CD4-positive, alpha-beta T cell (primary cell): ENCODE results near the gene TDRD7. TPM values are rescaled to one million over a fixed set of nuclear protein-coding genes. Genes with fewer than 3 reads are reported as not detected.

Experiments
- ATAC-seq: fragments of 200-7000 bp; cut with Tn5 transposase; one replicate; pipeline ENCODE4 v1.10.0; 2022; ENCODE audit warnings: mild to moderate bottlenecking; ENCODE audit not compliant: poor library complexity
- CTCF ChIA-PET: fragments of 350-600 bp; sonication (Branson Sonifier 250); formaldehyde crosslinking; loops from one replicate; lab custom pipeline; 2021; ENCODE audit warnings: antibody characterized with exemption, inconsistent platforms; lab: Charles Lee
- POLR2A ChIA-PET: fragments of 350-600 bp; sonication (Branson Sonifier 250); formaldehyde crosslinking; loops from one replicate; lab custom pipeline; 2021; ENCODE audit warnings: antibody characterized with exemption, inconsistent platforms; lab: Charles Lee
- DNase-seq, 14 experiments: peaks; one replicate each; pipeline ENCODE4 v3.0.0-alpha.2; 2013 to 2020; ENCODE audit warnings: mixed read lengths in 2 of 14
- H3K27ac ChIP-seq, 2 donors: one replicate each; pipeline versions ENCODE4 v1.5.1 to v1.7.0; 2013; ENCODE audit warnings: low read length in 2 of 2, low read depth in 1 of 2, mild to moderate bottlenecking in 1 of 2
- H3K27me3 ChIP-seq, 2 experiments: 1 replicate in 1 of 2; 2 replicates in 1 of 2; pipeline versions ENCODE4 v1.6.1 to v1.7.0; 2013; ENCODE audit warnings: low read length in 2 of 2, control low read depth in 1 of 2, mild to moderate bottlenecking in 1 of 2, moderate library complexity in 1 of 2; ENCODE audit not compliant: insufficient read depth in 2 of 2, control insufficient read depth in 1 of 2
- H3K36me3 ChIP-seq: one replicate; pipeline ENCODE4 v1.6.1; 2013; ENCODE audit warnings: low read length, control low read depth; ENCODE audit not compliant: insufficient read depth
- H3K4me1 ChIP-seq: one replicate; pipeline ENCODE4 v1.6.1; 2013; ENCODE audit warnings: low read length, control low read depth; ENCODE audit not compliant: insufficient read depth
- H3K4me3 ChIP-seq: one replicate; pipeline ENCODE4 v1.5.1; 2013; ENCODE audit warnings: mild to moderate bottlenecking, low read length, moderate library complexity
- H3K9me3 ChIP-seq, 2 experiments: 1 replicate in 1 of 2; 2 replicates in 1 of 2; pipeline versions ENCODE4 v1.6.1 to v1.7.0; 2013; ENCODE audit warnings: low read length in 2 of 2, mild to moderate bottlenecking in 2 of 2, control low read depth in 1 of 2, moderate library complexity in 1 of 2; ENCODE audit not compliant: control insufficient read depth in 1 of 2, insufficient read depth in 1 of 2
- H3K27ac Mint-ChIP-seq: one replicate; pipeline ENCODE4 v1.8.0; 2020; ENCODE audit warnings: mixed read lengths
- H3K27me3 Mint-ChIP-seq: one replicate; pipeline ENCODE4 v1.8.0; 2021; ENCODE audit warnings: mixed read lengths
- H3K36me3 Mint-ChIP-seq: one replicate; pipeline ENCODE4 v1.8.0; 2021; ENCODE audit warnings: low read depth, mixed read lengths
- H3K4me1 Mint-ChIP-seq: one replicate; pipeline ENCODE4 v1.8.0; 2021; ENCODE audit warnings: low read depth, mixed read lengths
- H3K4me3 Mint-ChIP-seq: one replicate; pipeline ENCODE4 v1.8.0; 2020; ENCODE audit warnings: mild to moderate bottlenecking, mixed read lengths
- H3K9me3 Mint-ChIP-seq: one replicate; pipeline ENCODE4 v1.8.0; 2020; ENCODE audit warnings: mixed read lengths
- CTCF ChIP-seq: fragments of 200-600 bp; IDR thresholded peaks from one replicate; pipeline ENCODE4 v1.8.0; 2022; ENCODE audit warnings: antibody characterized with exemption, mild to moderate bottlenecking
- intact Hi-C, 2 experiments: fragments of 100-400 bp; cut with DNase I in 1 of 2; cut with micrococcal nuclease in 1 of 2; formaldehyde crosslinking; loops; one replicate each; pipeline versions ENCODE4 v1.15.1 to v1.9.0; 2023 to 2025; cut with DNase I, micrococcal nuclease
- total RNA-seq, 174 experiments: library from RNA in 2 of 174; stranded (reverse) in 2 of 174; gene quantifications; one replicate each; pipeline ENCODE4 v1.2.3 and lab custom pipeline; 2021 to 2026

Gene TDRD7
- total RNA-seq, 2 experiments from 2014 or later, result 3.3 to 3.6 TPM

GRCh38 chr9:97387504-97387886 lies 24.4 kb upstream of the TDRD7 start:
- no peaks in the 10 kb centered on the region for H3K9me3 Mint-ChIP-seq
- H3K9me3 ChIP-seq, result peaks cover 0 to 8% of the 10 kb centered on the region in 2 experiments
- TF ChIP-seq CTCF, result no peak
- no peaks in the 10 kb centered on the region for H3K36me3 ChIP-seq
- no peak overlapping the region for H3K27ac ChIP-seq
- peaks cover 21% of the 10 kb centered on the region for H3K4me1 ChIP-seq
- CTCF ChIA-PET, result interaction anchor here (1.2 kb wide), 1 partner anchor 227 kb away, joined by 3 read pairs; no protein-coding TSS in a partner anchor
- no peak overlapping the region for H3K27ac Mint-ChIP-seq
- H3K4me3 ChIP-seq, result no peak overlapping the region
- DNase-seq, result peak in 1 of 14 experiments; percentile 15
- no peaks in the 10 kb centered on the region for H3K4me1 Mint-ChIP-seq
- intact Hi-C loops, result no loop called here
- no peak for ATAC-seq
- H3K4me3 Mint-ChIP-seq, result no peak overlapping the region
- POLR2A ChIA-PET, result no interaction called here
- no peaks in the 10 kb centered on the region for H3K36me3 Mint-ChIP-seq
- H3K27me3 ChIP-seq, result peaks cover 3 to 5% of the 10 kb centered on the region in 2 experiments
- H3K27me3 Mint-ChIP-seq, result peaks cover 23% of the 10 kb centered on the region

GRCh38 chr9:97387936-97388684 lies 23.8 kb upstream of the TDRD7 start:
- Histone ChIP-seq H3K27me3 (peaks cover 3 to 5% of the 10 kb centered on the region in 2 experiments), H3K9me3 (peaks cover 0 to 8% of the 10 kb centered on the region in 2 experiments), H3K27ac (no peak overlapping the region), H3K4me1 (peaks cover 21% of the 10 kb centered on the region), H3K4me3 (no peak overlapping the region), H3K36me3 (no peaks in the 10 kb centered on the region)
- Mint-ChIP-seq H3K36me3 (no peaks in the 10 kb centered on the region), H3K27me3 (peaks cover 23% of the 10 kb centered on the region), H3K9me3 (no peaks in the 10 kb centered on the region), H3K4me1 (no peaks in the 10 kb centered on the region), H3K27ac (no peak overlapping the region), H3K4me3 (no peak overlapping the region)
- TF ChIP-seq CTCF, result no peak
- ChIA-PET POLR2A (no interaction called here), CTCF (interaction anchor here (1.2 kb wide), 1 partner anchor 227 kb away, joined by 3 read pairs; no protein-coding TSS in a partner anchor)
- intact Hi-C loops, result no loop called here
- no peak for DNase-seq
- no peak for ATAC-seq

GRCh38 chr9:97388721-97389238 lies 23.1 kb upstream of the TDRD7 start:
- H3K36me3 ChIP-seq, result no peaks in the 10 kb centered on the region
- peak; percentile 28 for ATAC-seq
- no peak overlapping the region for H3K27ac Mint-ChIP-seq
- POLR2A ChIA-PET, result no interaction called here
- no peaks in the 10 kb centered on the region for H3K36me3 Mint-ChIP-seq
- H3K9me3 ChIP-seq, result peaks cover 0 to 8% of the 10 kb centered on the region in 2 experiments
- no peak overlapping the region for H3K4me3 ChIP-seq
- H3K4me3 Mint-ChIP-seq, result no peak overlapping the region
- TF ChIP-seq CTCF, result no peak
- H3K4me1 Mint-ChIP-seq, result no peaks in the 10 kb centered on the region
- DNase-seq, result peak in 3 of 14 experiments; percentile 13 to 78 (median 72)
- CTCF ChIA-PET, result no interaction called here
- no peak overlapping the region for H3K27ac ChIP-seq
- peaks cover 23% of the 10 kb centered on the region for H3K27me3 Mint-ChIP-seq
- H3K27me3 ChIP-seq, result peaks cover 3 to 5% of the 10 kb centered on the region in 2 experiments
- intact Hi-C loops, result no loop called here
- H3K4me1 ChIP-seq, result peaks cover 21% of the 10 kb centered on the region
- H3K9me3 Mint-ChIP-seq, result no peaks in the 10 kb centered on the region
